HuH-7 (cell line): ENCODE data around the gene ANKRD39.
"Not testable (repeated sequence)": the region's sequence is repeated elsewhere in the genome, so short reads cannot be mapped to it uniquely, and the experiment has no call there.

Experiments
- DNase-seq: peaks from one replicate; pipeline ENCODE4 v3.0.0; 2011; ENCODE audit warnings: low spot score

ANKRD39 gene

DNA sequence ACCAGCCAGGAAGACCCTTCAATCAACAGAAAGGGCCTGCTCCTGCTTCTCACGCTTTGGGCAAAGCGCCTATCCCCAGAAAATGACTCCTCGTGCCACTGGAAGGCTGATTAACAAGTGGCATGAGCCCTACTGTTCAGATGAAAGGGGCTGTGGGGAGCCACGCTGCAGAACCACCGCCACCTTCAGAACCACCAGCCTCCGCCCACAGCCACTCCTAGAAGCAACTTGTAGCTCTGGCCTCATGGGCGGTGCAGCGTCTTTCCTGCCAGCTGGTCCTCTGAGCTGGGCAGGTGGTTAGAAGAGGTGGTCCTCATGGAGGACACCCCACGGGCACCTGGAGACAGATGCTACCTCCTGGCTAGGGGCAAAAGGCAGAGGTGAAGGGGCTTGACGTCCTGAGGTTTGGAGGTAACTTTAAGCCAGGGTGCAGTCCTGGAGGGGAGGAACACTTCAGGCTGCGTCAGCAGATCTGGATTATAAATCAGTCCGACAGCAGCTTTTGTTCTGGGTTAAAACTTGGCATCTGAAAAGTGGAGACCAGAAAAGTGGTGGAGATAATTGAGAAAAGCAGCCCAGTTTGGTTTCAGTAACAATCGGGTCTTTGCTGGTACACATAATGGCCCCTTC, 12.9 kb upstream of the ANKRD39 start:
- DNase-seq = no peak

DNA sequence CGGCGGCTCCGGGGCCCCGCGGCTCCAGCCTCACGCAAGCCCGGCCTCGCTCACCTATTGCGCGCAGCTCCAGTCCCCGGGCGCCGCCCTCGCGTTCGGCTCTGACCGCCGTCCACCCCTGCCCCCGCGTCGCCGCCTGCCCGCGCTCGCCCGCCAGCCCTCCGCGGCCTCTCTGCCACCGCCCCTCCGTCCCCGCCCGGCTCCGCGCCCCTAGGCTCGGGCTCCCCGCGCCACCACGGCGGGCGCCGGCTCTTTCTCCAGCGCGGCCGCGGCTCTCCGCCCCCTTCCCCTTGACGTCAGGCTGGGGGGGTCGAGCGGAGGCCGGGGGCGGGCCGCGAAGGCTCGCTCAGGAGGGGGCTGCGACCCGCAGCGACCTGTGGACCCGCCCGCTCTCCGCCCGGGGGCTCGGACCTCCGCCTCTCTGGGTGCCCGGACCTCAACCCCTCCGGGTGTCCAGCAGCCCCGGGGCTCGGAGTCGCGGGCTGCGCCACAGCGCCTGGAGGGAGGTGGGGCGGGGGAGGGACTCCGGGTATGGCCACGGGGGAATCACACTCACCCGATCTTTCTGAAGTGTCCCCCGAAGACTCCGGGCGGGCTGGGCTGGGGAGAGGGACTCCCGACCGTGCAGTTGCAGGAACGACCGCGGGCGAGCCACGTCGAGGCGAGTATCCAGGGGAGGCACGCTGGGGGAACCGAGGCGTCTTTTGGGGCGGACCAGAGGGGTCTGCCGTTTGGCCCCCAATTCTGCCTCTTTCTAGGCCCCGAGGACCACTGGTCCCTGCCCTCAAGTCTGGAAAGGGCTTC, 12.2 kb upstream of the ANKRD39 start, which contains the start of gene SEMA4C:
SEMA4C (minus strand) TSS at position 259 of the 804 bp plus-strand sequence. CDS start 2,194 bp downstream, outside the sequence.
- peak; percentile 77 for DNase-seq

DNA sequence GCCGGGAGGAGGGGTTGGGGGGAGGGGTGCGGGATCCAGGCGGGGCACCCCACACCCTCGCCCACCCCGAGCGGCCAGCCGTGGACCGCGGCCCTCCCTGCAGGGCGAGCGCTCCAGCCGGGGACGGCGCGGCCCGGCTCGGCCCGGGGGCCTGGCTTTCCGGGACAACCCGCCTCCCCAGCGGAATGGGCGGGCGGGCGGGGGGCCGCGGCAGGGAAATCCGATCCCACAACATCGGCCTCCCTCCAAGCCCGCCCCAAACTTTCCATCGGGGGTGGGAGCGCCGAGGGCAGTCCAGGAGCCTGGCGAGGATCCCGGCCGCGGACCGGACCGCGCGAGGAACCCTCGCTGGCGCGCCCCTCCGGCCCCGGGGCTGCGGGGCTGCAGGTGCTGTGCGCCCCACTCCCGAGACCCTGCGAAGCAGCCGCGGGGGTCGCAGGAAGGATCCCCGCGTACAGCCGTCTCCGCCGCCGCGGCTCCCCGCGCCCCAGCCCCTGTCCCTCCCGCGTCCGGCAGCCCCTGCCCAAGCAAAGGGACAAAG, 11.5 kb upstream of the ANKRD39 start:
- peak; percentile 83 for DNase-seq

DNA sequence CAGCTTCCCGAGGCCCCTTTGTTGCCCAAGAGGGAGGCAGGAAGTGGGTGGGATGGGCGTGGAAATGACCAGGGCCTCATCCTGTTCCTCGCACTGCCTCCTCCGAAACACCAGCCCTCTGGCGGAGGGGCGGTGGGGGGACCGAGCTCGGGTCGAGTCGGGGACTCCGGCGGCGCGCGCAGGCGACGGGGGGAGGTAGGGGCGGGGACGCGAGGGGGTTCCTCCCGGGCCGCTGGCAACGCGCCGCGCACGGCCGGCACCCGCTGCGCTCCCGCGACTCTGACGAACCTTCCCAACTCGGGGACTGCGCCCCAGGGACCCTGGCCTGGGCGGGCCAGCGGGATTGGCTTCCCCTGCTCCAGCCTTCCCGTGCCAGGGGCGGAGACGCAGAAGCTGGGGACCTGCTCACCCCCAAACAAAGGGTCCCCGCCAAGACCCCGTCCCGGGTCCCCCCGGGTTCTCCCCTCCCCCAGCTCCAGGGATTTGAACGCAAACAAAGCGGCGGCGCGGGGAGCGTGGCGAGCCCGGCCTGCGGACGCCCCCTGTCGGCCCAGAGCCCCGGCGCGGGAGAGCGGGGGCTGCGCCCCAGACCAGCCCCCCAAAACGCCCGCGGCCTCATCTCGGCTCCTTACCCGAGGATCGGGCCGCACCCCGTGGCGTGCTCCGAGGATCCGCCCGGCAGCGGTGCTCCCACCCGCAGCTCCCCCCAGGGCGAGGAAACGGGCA, 10.9 kb upstream of the ANKRD39 start:
- DNase-seq = peak; percentile 99

DNA sequence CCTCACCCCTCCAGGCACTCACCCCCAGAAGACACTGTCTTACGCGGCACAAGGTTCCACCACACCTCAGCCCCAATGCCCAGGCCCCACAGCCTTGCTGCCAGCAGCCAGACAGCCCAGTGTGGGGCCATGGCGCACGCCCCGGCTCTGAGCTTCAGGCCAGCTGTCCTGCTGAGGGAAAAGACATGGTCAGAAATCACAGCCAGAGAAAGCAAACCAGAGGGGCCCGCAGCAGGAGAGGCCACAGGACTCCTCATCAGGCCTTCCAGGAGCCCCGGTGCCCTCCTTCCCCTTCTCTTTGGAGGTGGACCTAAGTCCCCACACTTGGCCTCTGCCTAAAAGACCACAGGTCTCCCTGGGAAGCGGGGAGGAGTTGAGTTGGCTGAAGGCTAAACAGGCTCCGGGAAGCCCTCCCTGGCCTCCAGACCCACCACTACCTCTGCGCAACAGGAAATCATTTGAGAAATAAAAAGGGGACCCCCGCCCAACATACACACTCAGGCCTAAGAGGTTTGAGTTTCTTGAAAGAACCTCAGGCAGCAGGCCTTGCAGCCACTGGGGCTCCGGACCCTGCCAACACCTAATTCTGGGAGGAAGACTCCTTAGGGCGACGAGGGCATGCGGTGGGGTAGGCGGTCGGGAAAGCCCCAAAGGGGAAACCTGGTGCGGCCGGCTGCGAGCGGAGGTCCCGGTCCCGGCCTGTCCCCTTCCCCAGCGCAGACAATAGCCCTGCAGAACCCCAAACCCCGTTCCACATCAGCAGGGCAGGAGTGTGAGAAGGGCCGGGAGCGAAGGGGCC, 10.1 kb upstream of the ANKRD39 start:
- no peak for DNase-seq

DNA sequence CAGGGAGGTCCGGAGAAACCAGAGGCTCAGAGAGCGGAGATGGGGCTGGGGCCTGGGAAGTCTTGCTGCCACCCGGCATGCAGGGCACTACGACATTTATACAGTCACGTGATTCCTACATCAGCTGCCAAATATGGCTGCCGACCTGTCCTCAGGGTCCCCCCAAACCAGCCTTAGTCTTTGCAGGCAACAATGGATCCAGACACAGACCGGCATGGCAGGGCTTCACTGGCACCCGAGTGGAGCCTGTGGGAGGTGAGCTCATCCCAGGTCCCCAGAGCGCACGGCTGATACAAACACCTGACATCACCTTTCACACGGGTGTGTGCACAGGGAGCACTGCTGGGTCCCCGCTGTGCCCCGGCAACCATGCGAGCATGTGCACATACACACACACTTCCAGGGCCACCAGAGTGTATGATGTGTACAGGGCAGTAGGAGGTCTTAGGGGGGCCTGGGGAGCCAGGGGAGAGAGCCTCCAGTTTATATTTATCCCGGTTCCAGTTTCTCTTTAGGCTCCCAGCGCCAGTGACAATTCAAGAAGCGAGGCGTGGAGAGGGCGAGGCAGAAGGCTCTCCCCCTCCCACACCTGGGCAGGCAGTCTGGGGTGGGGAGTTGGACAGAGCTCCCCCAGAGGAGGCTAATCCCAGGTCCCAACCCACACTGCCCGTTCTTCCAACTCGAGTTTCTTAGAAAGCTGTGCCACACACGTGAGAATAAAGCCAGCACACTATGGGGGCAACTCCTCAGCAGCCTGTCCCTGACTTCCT, 9.4 kb upstream of the ANKRD39 start:
- no peak for DNase-seq

DNA sequence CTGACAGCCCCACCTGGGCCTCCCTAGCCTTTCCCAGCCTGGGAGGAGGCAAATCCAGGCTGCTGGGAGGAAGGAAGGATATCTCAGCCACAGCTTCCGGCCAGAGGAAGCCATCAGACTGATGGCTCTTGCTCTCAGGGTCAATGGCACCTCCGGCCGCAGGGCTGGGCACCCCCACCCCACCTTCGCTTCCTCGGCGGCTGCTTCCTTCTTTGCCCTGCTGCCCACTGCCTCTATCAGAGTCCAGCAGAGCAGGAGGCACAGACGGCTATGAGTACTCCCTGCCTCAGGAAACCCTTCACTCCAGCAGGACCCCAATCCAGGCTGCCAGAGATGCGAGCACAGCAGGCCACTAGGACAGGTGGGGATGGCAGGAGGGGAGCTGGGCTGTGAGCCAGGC, 8.8 kb upstream of the ANKRD39 start:
- DNase-seq = no peak

DNA sequence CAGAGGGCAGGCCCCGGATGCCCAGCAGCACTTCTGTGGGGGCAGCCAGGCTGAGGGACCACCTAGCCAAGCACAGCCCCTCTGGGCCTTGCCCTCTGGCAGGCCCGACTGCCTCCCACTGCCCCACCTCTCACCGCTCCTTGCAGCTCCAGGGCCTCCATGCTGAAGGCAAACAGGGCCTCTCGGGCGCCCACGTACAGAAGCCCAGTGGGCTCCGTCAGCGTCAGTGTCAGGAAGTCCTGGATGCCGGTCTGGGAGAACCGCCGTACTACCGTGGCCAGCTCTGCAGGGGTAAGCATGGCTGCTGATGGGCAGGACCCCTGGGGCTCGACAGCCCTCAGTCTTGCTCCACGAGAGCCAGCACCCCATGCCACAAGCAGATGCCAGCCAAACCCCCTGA, 8.3 kb upstream of the ANKRD39 start:
- DNase-seq = no peak

DNA sequence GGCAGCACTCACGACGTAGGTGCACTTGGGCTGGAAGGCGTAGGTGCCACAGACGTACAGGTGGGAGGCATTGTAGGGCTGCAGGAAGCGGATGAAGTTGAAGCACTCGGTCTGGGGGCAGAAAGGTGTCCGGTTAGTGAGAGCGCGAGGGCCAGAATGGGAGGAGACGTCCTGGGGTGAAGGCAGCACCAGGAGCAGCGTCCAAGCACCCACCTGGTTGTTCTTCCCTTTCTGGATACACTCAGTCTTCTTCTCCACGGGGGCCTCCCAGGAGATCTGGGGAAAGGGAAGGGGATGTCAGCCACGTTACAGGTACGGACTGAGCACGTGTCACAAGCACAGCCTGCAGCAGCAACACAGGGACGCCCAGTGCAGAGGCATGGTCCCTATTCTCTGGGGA, 7.8 kb upstream of the ANKRD39 start:
- DNase-seq = no peak

DNA sequence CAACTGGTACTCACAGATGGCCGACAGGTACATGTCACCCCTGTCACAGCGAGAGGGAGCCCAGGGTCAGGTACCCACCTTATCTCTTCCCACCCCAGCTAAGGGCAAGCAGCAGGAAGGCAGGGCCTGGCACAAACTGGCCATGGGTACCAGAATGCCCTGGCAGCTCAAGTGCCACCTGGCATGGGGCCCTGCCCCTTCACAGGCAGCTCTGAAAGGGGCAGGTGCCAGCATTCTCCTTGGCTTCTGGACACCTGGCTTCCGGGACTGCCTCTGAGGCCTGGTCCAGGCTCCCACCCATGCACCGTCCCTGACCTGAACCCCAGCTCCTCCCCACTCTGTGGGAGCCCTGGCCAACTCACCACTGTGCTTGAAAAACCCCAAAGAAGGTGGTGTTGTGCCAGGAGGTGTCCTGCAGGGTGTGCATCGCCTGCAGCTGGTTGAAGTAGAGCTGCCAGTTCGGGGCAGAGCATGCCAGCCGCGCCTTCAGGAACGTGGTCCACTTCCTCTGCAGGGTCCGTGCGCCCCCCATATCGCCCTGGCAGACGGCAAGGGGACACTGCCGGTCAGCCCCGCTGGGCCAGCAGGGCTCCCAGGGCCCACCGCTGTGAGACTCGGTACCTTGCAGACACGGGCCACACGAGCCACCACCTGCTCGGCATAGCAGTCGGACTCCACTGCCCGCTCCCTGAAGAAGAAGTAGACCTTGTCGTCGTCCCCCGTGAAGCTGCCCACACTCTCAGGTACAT, 6.7 kb upstream of the ANKRD39 start:
- no peak for DNase-seq

DNA sequence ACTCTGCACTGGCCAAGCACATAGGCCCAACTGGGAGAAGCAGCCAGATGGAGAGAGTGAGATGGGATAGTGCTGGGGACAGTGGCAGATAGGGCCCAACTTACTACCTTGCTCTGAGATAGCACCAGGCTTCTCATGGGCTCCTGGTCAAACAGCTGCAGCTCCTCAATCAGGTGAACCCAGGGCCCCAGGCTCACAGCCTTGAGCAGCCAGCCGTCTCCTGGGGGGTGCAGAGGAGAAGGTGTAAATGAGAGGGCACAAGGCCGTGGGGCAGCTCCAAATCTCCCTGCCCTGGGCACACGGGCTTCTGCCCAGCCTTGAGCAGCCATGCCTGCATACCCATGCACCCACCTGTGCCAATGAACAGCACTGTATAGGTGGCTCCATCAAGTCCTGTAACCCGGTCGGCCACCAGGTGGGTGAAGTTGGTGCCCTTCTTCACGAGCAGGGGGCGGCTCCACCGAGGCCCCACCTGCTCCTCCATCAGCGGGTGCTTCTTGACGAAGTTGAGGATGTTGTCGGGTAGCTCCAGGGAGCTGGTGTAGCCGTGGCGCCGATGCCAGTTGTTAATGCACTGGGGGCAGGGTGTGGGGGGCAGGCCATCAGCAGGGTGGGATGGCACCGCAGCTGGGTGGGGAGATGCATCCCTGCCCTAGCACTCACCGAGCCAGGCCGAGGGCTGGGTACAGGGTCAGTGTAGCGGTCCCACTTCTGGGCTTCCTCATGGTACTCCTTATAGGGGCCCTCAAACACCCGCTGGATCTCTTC, 5.9 kb upstream of the ANKRD39 start:
- no peak for DNase-seq

DNA sequence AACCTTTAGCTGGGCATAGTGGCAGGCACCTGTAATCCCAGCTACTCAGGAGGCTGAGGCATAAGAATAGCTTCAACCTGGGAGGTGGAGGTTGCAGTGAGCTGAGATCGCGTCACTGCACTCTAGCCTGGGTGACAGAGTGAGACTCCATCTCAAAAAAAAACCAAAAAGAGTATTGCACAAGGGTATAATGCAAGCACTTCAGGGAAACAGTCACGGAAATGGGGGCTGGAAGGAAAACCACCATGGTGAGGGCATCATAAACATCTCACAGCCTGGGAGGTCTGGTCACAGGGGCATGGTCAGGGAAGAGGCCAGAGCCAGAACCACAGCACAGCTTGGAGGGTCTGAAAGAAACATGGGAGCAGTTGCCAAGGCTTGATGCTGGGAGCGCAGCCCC, 5.2 kb upstream of the ANKRD39 start:
- DNase-seq = not testable (repeated sequence)

DNA sequence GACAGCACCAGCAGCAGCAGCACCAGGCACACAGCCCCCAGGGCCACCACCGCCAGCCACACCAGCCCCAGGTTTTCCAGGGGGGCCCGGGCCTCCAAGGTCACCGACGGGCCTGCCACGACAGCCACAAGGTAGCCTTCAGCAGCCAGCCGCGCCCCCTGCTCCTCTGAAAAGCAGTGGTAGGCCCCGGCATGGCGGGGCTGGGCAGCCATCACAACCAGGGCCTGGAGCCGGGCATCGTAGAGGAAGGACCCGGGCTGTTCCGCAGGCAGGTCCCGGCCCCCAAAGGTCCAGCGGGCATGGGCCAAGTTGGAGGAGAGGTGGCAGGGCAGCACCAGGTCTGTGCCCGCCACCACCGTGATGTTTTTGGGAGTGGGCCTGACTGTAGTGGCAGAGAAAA, 3.3 kb upstream of the ANKRD39 start:
- DNase-seq = no peak

DNA sequence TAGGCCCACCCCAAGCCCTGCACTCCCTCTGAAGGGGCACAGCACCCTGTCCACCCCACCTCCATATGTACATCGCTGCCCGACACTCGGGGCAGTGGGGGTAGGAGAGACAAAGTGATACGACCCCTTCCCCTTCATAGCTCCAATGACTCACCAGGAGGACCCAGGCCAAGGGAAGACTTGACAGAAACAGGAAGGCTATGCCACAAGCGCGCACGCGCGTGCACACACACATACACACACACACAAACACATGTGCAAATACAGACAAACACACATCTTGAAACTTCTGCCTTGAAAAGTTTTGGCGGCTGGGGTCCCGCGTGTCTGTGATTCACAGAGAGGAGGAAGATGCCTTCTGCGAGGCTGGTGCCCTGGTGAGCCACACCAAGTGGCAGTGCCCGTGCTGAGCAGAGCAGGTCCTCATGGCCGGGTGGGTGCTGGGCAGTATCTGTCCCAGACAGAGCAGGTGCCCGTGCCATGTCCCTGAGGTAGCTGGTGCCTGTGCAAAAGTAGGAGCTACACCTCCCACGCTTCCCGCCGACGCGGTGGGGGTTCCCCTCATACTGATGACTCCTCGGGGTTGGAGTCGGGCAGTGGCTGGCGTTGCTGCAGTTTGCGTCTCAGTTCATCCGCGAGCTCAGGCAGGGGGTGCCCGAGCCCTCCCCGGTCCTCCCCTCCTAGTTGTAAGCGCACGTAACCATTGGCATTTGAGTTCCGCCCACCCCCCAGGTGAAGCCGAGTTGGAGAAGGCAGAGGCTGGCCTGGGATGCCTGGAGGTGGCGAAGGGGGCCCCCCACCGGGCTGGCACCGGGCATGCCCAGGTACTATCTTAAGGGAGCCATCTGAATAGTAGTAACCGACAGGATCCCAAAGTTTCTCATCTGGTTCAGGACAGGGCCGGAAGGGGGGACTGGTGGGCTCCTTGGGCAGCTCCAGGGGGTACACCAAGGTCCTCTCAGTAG, 2.5 kb upstream of the ANKRD39 start:
- no peak for DNase-seq

DNA sequence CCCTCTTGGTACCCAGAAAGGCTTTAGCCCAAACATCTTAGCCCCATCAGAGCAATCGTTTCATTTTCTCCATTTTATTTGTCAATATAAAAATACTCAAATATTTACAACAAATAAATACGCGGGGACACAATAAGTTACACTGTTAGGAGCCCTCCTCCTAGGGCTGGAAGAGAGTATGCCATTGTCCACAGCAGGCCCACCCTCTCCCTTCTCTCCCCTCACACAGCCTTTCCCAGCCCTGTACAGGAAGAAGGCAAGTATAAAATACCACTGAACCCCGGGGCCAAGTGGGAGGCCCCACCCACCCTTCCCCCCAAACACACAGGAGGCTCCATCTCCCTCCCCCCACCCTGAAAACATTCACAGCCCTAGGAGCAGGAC, 1.9 kb upstream of the ANKRD39 start:
- DNase-seq = no peak

DNA sequence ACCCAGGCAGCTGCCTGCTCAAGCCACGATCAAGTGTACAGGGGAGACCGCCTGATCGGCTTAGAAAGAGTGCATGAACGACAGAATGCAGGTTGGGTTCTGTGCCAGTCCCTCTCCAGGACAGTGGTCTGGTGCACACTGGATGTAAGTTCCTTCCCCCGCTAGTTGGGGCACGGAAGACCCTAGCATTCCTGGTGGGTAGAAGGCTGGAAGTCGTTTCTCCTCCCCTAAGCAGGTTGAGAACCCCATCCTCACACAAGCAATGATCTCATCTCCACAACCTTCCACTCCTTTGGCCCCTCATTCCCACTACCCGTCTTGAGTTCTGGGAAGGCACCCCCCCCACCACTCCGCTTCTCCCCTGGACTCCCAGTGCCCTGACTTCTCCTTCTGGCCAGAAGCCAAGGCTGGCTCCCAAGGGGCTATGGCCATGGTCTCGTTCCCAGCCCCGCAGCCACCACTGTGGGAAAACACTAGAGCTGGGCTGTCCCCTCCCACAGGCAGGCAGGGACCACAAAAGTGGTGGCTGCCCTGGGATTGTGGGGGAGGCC, 1.4 kb upstream of the ANKRD39 start:
- no peak for DNase-seq

DNA sequence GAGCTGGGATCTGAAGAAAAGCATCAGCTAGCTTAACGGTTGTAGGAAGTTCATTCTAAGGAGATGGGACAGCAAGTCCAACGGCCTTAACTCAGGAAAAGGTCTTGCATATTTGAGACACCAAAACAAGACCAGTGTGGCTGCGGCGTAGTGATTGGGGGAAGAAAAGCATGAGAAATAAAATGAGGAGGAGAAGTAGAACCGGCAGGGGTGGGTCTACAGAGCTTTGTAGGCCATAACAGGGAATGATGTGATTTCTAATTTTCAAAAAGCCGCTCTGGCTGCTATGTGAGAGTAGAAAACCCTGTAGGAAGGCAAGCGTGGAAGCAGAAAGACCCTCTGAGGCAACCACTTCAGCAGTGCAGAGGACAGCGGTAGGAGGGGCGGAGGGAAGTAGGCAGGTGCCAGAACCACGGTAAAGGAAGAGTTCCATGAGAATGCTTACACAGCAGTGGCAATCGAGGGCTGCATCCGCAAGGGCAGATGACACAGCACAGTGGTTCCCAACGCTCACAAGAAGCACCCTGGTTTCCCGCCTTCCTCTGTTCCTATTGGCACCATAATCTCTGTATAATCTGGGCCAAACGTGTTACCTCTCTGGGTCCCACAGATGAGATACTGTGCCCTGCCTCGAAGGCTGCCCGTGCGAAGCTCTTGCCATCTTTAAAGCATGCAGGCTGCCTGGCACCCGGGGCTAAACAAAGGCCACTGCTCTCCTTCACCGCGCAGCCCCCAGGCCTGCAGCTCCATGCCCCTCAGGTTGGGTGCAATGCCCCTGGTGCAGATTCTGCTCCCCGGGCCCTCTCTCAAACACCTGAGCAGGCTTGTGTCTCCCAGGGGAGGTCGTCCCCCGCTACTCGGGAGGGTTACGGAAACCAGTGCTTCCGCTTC, 795 bp downstream of the ANKRD39 start:
- no peak for DNase-seq
